Measurements from ENCODE around the gene RNASE12. TPM values are rescaled to one million over a fixed set of nuclear protein-coding genes. Genes with fewer than 3 reads are reported as not detected.
A peak's percentile ranks its signal among the peaks of the same experiment; 100 is the strongest.
"Not testable (repeated sequence)": the region's sequence is repeated elsewhere in the genome, so short reads cannot be mapped to it uniquely, and the experiment has no call there.

The RNASE12 gene
- total RNA-seq, 1 donor from 2014 or later, result not detected

DNA sequence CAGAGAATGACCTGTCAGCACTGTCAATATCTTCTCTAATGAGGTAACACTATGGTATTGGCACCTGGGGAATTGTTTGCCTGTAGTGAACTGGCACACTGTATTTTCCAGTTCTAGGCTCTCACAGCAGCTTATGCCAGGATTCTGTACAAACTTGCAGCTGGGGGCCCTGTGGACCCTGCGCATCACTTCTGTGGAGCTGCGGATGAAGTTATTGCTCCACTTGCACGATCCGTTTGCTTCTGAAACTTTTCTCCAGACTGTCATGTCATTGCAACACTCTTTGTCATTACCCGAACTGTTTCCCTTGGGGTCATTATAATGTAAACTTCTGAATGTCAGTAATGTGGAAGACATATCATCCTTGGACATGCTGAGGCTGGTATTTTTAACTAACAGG, 7.3 kb downstream of the RNASE12 start:
- ATAC-seq, result no peak
- DNase-seq (ENCODE audit: low spot score), result no peak

GRCh38 chr14:20583142-20583541, 8.0 kb downstream of the RNASE12 start:
- ATAC-seq, result no peak
- no peak for DNase-seq (ENCODE audit: low spot score)

- DNase-seq (ENCODE audit: low spot score) (no peak), ATAC-seq (no peak)
These were observed 10.9 kb downstream of the RNASE12 start for GRCh38 chr14:20580242-20580641.

DNA sequence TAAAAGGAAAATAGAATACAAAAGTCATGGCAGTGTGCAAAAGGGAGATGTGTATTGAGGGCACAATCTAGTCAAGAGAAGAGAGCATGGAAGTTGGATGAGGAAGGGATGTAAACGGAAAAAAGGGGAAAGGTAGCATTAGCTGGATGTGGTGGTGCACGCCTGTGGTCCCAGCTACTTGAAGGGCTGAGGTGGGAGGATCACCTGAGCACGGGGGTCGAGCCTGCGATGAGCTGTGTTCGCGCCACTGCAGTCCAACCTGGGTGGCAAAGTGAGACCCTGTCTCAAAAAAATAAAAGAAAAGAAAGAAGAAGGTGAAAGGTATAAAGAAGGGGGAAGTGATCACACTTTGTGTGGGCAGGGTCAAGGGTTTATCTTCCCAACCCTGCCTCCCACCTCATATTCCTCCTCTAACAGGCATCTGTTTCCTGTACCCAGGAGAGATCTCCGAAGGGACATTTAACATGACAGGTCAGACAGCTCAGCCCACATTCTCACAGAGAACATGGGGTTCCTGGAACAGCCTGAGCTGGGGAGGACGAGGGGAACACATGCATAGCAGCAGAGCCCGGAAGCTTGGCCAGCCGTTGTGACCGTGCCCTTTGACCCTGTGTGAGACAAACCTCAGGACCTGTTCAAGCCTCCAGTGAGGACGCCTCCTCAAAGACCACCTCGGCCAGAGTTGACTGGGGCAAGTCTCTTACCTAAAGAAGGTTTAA, 12.2 kb downstream of the RNASE12 start:
- DNase-seq (ENCODE audit: low spot score) (no peak), ATAC-seq (no peak)

GRCh38 chr14:20578325-20578724, 12.9 kb downstream of the RNASE12 start:
- ATAC-seq, result no peak
- no peak for DNase-seq (ENCODE audit: low spot score)

GRCh38 chr14:20572382-20572990, 18.7 kb downstream of the RNASE12 start:
- not testable (repeated sequence) for DNase-seq (ENCODE audit: low spot score); ATAC-seq

DNA sequence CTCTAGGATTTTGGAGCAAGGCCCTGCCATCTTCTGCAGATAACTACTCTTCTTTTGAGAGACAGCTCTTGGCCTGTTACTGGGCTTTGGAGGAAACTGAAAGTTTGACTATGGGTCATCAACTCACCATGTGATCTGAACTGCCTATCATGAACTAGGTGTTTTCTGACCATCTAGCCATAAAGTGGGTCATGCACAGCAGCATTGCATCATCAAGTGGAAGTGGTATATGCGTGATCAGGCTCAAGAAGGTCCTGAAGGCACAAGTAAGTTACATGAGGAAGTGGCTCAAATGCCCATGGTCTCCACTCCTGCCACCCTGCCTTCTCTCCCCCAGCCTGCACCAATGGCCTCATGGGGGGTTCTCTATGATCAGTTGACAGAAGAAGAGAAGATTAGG, 20.5 kb downstream of the RNASE12 start:
- not testable (repeated sequence) for DNase-seq (ENCODE audit: low spot score); ATAC-seq

DNA sequence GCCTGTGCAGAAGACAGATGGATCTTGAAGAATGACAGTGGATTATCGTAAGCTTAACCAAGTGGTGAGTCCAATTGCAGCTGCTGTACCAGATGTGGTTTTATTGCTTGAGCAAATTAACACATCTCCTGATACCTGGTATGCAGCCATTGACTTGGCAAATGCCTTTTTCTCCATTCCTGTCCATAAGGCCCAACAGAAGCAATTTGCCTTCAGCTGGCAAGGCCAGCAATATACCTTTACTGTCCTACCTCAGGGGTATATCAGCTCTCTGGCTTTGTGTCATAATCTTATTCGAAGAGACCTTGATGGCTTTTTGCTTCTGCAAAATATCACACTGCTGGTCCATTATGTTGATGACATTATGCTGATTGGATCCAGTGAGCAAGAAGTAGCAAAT, 21.3 kb downstream of the RNASE12 start:
- not testable (repeated sequence) for DNase-seq (ENCODE audit: low spot score); ATAC-seq

DNA sequence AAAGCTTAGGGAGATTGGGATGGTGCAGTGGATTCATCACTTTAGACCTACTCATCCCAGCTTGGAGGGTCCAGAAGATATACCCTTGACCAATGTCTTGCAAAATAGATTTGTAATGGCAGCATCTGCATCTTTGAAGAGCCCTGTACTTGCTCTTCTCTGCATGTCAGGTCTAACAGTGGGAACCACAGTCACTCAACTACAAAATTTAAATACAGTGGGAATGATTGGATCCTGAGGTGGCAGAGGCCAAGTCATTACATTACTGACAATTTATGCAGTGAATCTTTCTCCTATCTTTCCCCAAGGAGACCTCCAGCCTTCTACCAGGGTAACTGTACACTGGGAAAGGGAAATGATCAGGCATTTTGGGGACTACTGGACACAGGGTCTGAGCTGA, 22.1 kb downstream of the RNASE12 start:
- ATAC-seq (no peak), DNase-seq (ENCODE audit: low spot score) (no peak)

DNA sequence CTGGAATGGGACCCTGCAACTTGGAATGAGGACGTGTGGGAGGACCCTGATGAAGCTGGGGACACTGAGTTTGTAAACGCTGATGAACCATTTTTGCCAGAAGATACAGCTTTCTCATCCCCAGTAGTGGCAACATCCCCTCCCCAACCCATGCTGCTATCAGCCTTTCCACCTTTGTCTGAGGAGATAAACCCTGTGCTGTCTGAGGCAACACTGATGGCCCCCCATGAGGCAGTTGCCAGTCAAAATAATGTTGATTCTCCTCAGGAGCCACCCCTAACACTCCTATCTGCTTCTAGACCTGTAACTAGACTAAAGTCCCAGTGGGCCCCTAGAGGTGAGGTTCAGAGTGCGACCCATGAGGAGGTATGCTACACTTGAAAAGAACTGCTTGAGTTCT, 22.8 kb downstream of the RNASE12 start:
- no peak for DNase-seq (ENCODE audit: low spot score)
- no peak for ATAC-seq

- not testable (repeated sequence) for ATAC-seq; DNase-seq (ENCODE audit: low spot score)
These were observed 24.0 kb downstream of the RNASE12 start for GRCh38 chr14:20567199-20567598.

DNA sequence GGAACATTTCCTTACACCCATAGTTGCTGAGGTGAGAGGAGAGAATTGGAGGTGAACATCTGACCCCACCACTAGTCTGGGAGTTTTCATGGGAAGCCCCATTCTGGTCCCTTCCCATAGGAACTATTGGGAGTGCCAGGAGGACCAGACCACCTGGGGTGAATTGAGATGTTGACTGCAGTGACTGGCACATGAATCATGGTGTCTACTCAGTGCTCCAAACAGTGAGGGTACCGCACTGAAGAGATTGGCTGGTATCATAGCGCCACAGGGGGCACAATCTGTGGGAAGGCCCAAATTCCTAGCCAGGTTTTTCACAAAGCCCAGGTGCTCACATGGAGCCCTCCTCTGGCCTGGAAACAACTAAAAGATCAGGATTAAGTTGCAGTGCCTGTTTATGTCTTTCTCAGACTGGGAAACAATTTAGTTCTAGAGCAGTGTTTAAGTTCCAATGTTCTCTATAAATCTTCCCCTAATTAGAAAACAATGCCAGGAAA, 26.6 kb downstream of the RNASE12 start:
- no peak for ATAC-seq
- DNase-seq (ENCODE audit: low spot score), result no peak

GRCh38 chr14:20563971-20564370, 27.2 kb downstream of the RNASE12 start:
- DNase-seq (ENCODE audit: low spot score), result no peak
- ATAC-seq, result no peak

DNA sequence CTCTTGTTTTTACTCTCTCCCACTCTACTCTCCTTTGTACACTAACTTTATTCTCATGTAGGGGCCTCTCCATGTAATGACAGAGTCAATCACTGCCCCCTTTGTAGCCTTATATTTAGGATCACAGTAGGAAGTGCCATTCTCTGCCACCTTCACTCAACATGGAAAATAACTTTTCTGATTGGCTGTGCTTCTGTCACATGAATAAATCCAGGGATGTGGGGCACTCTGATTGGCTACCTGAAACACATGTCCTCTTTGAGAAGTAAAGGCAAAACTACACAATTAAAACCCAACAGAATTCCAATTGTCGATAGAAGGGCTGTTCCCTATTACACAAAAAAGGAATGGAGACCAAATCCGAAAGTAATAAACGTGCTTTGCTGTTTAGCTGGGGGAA, 30.2 kb downstream of the RNASE12 start, which contains the start of gene RNASE9:
TSS of gene RNASE9 (minus strand) at position 87 of the 400 bp plus-strand sequence.
- no peak for DNase-seq (ENCODE audit: low spot score)

DNA sequence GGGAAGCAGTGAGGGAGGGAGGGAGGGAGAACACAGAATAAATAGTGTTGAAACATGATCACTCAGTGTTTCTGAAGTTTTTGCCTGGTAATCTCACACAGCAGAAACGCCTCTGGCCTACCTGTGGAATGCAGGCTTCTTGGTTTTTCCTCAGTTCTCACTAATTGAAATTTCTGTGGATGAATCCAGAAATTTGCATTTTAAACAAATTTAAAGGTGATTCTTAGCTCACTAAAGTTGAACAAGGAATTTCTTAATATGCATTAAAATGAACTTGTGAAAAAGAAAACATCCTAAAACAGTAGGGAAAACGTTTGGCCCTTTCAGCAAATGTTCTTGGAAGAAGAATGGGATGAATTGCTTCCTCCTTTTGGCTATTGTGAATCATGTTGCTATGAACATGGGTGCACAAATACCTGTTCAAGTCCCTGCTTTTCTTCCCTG, 31.7 kb downstream of the RNASE12 start:
- ATAC-seq (peak; percentile 70), DNase-seq (ENCODE audit: low spot score) (no peak)

More for the DNA sequence above, 30.2 kb downstream of the RNASE12 start, which contains the start of gene RNASE9:
- ATAC-seq, result no peak

GRCh38 chr14:20557212-20557542, 34.0 kb downstream of the RNASE12 start:
- ATAC-seq (no peak), DNase-seq (ENCODE audit: low spot score) (no peak)

GRCh38 chr14:20556500-20557211, 34.5 kb downstream of the RNASE12 start:
- DNase-seq (ENCODE audit: low spot score), result no peak
- ATAC-seq, result peak; percentile 61

DNA sequence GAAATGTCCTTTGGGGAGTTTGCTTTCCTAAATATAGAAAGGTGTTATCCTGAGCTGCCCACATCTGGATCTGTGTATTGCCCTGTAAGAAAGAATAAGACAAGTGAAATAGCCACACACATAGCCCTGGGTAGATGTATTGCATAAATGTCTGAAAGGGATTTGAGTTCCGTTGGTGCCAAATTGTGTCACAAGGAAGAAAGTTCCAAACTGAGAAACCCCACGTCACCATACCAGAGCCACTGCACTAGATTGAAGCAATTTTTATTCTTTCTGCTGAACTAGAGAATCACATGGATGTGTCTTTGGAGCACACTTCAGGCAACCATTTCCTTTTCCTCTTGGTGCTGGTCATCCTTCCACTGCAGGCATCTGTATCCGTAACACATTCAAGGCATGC, 35.3 kb downstream of the RNASE12 start:
- ATAC-seq (no peak), DNase-seq (ENCODE audit: low spot score) (no peak)

DNA sequence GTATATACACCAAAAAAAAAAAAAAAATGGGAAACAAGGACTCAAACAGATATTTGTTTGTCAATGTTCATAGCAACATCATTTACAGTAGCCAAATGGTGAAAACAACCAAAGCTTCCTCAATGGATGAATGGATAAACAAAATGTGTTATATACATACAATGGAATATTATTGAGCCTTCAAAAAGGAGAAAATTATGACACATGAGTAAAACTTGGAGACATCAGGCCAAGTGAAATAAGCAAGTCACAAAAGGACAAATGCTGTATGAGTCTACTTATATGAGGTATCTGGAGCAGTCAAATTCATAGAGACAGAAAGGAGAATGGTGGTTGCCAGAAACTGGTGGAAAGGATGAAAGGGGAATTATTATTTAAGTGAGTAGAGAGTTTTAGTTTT, 38.2 kb downstream of the RNASE12 start:
- ATAC-seq (no peak), DNase-seq (ENCODE audit: low spot score) (no peak)

DNA sequence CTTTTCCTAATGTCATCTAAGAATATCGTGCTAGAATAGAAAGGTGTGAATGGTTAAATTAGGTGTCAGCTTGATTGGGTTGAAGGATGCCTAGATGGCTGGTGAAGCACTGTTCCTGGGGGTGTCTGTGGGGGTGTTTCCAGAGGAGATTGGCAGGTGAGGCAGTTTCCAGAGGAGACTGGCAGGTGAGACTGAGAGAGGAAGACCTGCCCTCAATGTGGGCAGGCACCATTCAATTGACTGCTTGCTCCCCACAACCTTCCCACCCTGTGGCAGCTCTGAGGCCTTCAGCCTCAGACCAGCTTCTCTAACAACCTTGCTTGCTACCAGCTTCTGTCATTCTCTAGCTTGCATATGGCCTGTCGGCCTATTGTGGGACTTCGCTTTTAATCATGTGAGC, 39.6 kb downstream of the RNASE12 start:
- ATAC-seq, result no peak
- no peak for DNase-seq (ENCODE audit: low spot score)

- no peak for DNase-seq (ENCODE audit: low spot score)
- ATAC-seq, result no peak
These were observed 40.2 kb downstream of the RNASE12 start for GRCh38 chr14:20550926-20551325.

Data from left lobe of liver (tissue), 2 donors.